HepG2 (cell line): Measurements from ENCODE around the gene TEX51. TPM values are rescaled to one million over a fixed set of nuclear protein-coding genes. Genes with fewer than 3 reads are reported as not detected.

Experiments used
- ATAC-seq: fragments of 200-7000 bp; cut with Tn5 transposase; 3 replicates; pipeline ENCODE4 v1.9.1; 2020; ENCODE audit warnings: mild to moderate bottlenecking, moderate library complexity
- BruUV-seq: library from RNA; stranded (reverse); fragments of 400-500 nt; replicated peaks from 2 replicates; lab custom pipeline; 2021; lab: Mats Ljungman, UMichigan
- CTCF ChIA-PET: fragments of 300-600 bp; formaldehyde crosslinking; extraction: SDS; loops from one replicate; lab custom pipeline; 2021; ENCODE audit warnings: low total read pairs, inconsistent platforms, low intra/inter-chr PET ratio; lab: Yijun Ruan, JAX
- POLR2A ChIA-PET: fragments of 350-600 bp; sonication (Branson Sonifier 250); formaldehyde crosslinking; loops from one replicate; lab custom pipeline; 2020; ENCODE audit warnings: antibody characterized with exemption, inconsistent platforms; lab: Yijun Ruan, JAX
- DNase-seq: peaks from one replicate; pipeline ENCODE4 v3.0.0-alpha.2; 2015; ENCODE audit warnings: low spot score
- FAIRE-seq: peaks from 3 replicates; lab custom pipeline; 2011; peaks lifted over from hg19 to GRCh38; lab: Jason Lieb, UNC
- H2AFZ ChIP-seq: one replicate; pipeline ENCODE4 v1.6.1; 2011; ENCODE audit warnings: low read length, inconsistent platforms
- H3K27ac ChIP-seq: fragments of 300-600 bp; 3 replicates; pipeline ENCODE4 v1.8.0; 2011; ENCODE audit warnings: mixed run types, mild to moderate bottlenecking, mixed read lengths, low read length, inconsistent platforms; ENCODE audit not compliant: insufficient read depth; ENCODE audit errors: extremely low read length
- H3K27me3 ChIP-seq, 2 experiments: fragments of 200-600 bp in 1 of 2; 2 replicates in 1 of 2; 3 replicates in 1 of 2; pipeline versions ENCODE4 v1.6.0 to v1.8.0; 2011; ENCODE audit warnings: low read length in 2 of 2, mild to moderate bottlenecking in 2 of 2, moderate library complexity in 2 of 2, inconsistent platforms in 1 of 2; ENCODE audit not compliant: insufficient read depth in 2 of 2, control insufficient read depth in 1 of 2
- H3K36me3 ChIP-seq, 2 experiments: fragments of 200-600 bp in 1 of 2; replicated peaks in 1 of 2; 2 replicates in 1 of 2; 3 replicates in 1 of 2; pipeline versions ENCODE4 v1.5.1 to v1.8.0; 2011; ENCODE audit warnings: low read length in 2 of 2, inconsistent platforms in 1 of 2; ENCODE audit not compliant: insufficient read depth in 2 of 2, control insufficient read depth in 1 of 2
- H3K4me1 ChIP-seq: 2 replicates; pipeline ENCODE4 v1.5.1; 2012; ENCODE audit warnings: low read length, inconsistent platforms; ENCODE audit not compliant: insufficient read depth
- H3K4me2 ChIP-seq: 2 replicates; pipeline ENCODE4 v1.6.0; 2011; ENCODE audit warnings: low read depth, low read length, inconsistent platforms
- H3K4me3 ChIP-seq, 3 experiments: fragments of 200-600 bp in 1 of 3; sonication (generic), shearing (Covaris generic) in 1 of 3; replicated peaks in 1 of 3; 2 replicates each; pipeline ENCODE4 v1.5.1; 2011 to 2016; ENCODE audit warnings: low read length in 3 of 3, inconsistent platforms in 2 of 3, low read depth in 2 of 3, mild to moderate bottlenecking in 2 of 3, control low read depth in 1 of 3, mixed read lengths in 1 of 3; ENCODE audit not compliant: insufficient read depth in 1 of 3
- H3K79me2 ChIP-seq: one replicate; pipeline ENCODE4 v1.6.1; 2011; ENCODE audit warnings: low read length, inconsistent platforms; ENCODE audit not compliant: insufficient read depth
- H3K9ac ChIP-seq: 2 replicates; pipeline ENCODE4 v1.6.0; 2011; ENCODE audit warnings: mild to moderate bottlenecking, low read depth, low read length, inconsistent platforms; ENCODE audit not compliant: insufficient read depth
- H3K9me3 ChIP-seq: 2 replicates; pipeline ENCODE4 v1.5.1; 2012; ENCODE audit warnings: mild to moderate bottlenecking, low read length
- H4K20me1 ChIP-seq: 2 replicates; pipeline ENCODE4 v1.6.0; 2011; ENCODE audit warnings: inconsistent platforms, mild to moderate bottlenecking, low read length, moderate library complexity; ENCODE audit not compliant: insufficient read depth
- BRCA1 ChIP-seq: sonication (generic); formaldehyde crosslinking; IDR thresholded peaks from 2 replicates; pipeline ENCODE4 v1.4.0; 2020; ENCODE audit warnings: missing genetic modification reagents
- HCFC1 ChIP-seq: fragments of 150-350 bp; IDR thresholded peaks from 2 replicates; pipeline ENCODE4 v1.6.1; 2014; ENCODE audit warnings: low read depth, low read length
- KLF11 ChIP-seq: IDR thresholded peaks from 2 replicates; pipeline ENCODE4 v1.6.1; 2016; ENCODE audit warnings: missing compliant biosample characterization
- KLF15 ChIP-seq: sonication (generic); formaldehyde crosslinking; IDR thresholded peaks from 2 replicates; pipeline ENCODE4 v1.8.1; 2023; ENCODE audit warnings: borderline replicate concordance, mild to moderate bottlenecking, inconsistent platforms, missing genetic modification reagents, mixed read lengths
- MXI1 ChIP-seq: IDR thresholded peaks from 3 replicates; pipeline ENCODE4 v1.6.1; 2012; ENCODE audit warnings: low read depth, low read length, inconsistent platforms, borderline replicate concordance
- NFIC ChIP-seq: IDR thresholded peaks from 2 replicates; pipeline ENCODE4 v1.6.1; 2012; ENCODE audit warnings: mild to moderate bottlenecking, low read length, inconsistent platforms
- NFKBIZ ChIP-seq: IDR thresholded peaks from 2 replicates; pipeline ENCODE4 v1.6.1; 2018; ENCODE audit warnings: missing genetic modification reagents, missing compliant biosample characterization
- SIX4 ChIP-seq: sonication (generic); formaldehyde crosslinking; IDR thresholded peaks from 2 replicates; pipeline ENCODE4 v1.4.0; 2020; ENCODE audit warnings: missing genetic modification reagents
- ZNF232 ChIP-seq: sonication (generic); formaldehyde crosslinking; IDR thresholded peaks from 2 replicates; pipeline ENCODE4 v1.4.0; 2020; ENCODE audit warnings: missing genetic modification reagents, borderline replicate concordance
- ZNF468 ChIP-seq: sonication (generic); formaldehyde crosslinking; IDR thresholded peaks from 2 replicates; pipeline ENCODE4 v1.8.0; 2022; ENCODE audit warnings: mild to moderate bottlenecking, moderate library complexity, missing genetic modification reagents
- ZNF614 ChIP-seq: IDR thresholded peaks from 2 replicates; pipeline ENCODE4 v1.6.1; 2018; ENCODE audit warnings: missing biosample characterization, missing genetic modification reagents, inconsistent platforms, borderline replicate concordance
- ZNF737 ChIP-seq: sonication (generic); formaldehyde crosslinking; IDR thresholded peaks from 2 replicates; pipeline ENCODE4 v1.5.0; 2020; ENCODE audit warnings: missing genetic modification reagents, mild to moderate bottlenecking, borderline replicate concordance
- WGBS: methylation state at CpG from one replicate; pipeline ENCODE4 v1.1.6; 2017; ENCODE audit warnings: low lambda C conversion rate; 5-methylcytosine and 5-hydroxymethylcytosine counted together
- in situ Hi-C: cut with HindIII; loops from 2 replicates; pipeline ENCODE4 v1.10.0; 2017; ENCODE audit warnings: low pct_unique_long_range_greater_than_20kb; ENCODE audit not compliant: extremely low pct_ligation_motif_present
- intact Hi-C: fragments of 100-400 bp; cut with micrococcal nuclease; formaldehyde crosslinking; loops from one replicate; pipeline ENCODE4 v1.10.0; 2022; ENCODE audit not compliant: unreplicated experiment
- polyA plus RNA-seq, 8 experiments: library from polyadenylated mRNA; depleted of rRNA in 3 of 8; stranded (reverse) in 7 of 8; unstranded in 1 of 8; fragments of >200 nt; fragmentation: Illumina TruSeq in 4 of 8; extraction: Trizol in 4 of 8; gene quantifications; 2 replicates each; pipeline versions ENCODE4 v1.2.1 to v1.2.3, GENCODE V29; 2011 to 2016; ENCODE audit warnings: low read depth in 4 of 8, missing spikeins in 1 of 8, mixed read lengths in 1 of 8; ENCODE audit not compliant: insufficient read depth in 1 of 8
- total RNA-seq, 5 experiments: library from RNA; depleted of rRNA; stranded (reverse); fragments of >200 nt; fragmentation: Illumina TruSeq; extraction: Trizol; gene quantifications; 2 replicates each; pipeline ENCODE4 v1.2.3, GENCODE V29; 2016; ENCODE audit warnings: low read depth in 1 of 5
- TF ChIP-seq, protein P1 (sequence below): sonication (generic); formaldehyde crosslinking; IDR thresholded peaks from 2 replicates; pipeline ENCODE4 v1.4.0; 2020; ENCODE audit warnings: missing genetic modification reagents
- TF ChIP-seq, protein P2 (sequence below): sonication (generic); formaldehyde crosslinking; IDR thresholded peaks from 2 replicates; pipeline ENCODE4 v1.4.0; 2020; ENCODE audit warnings: mild to moderate bottlenecking, missing genetic modification reagents
- TF ChIP-seq, protein P3 (sequence below): sonication (generic); formaldehyde crosslinking; IDR thresholded peaks from 2 replicates; pipeline ENCODE4 v1.4.0; 2020; ENCODE audit warnings: mild to moderate bottlenecking, low read depth, missing genetic modification reagents
- TF ChIP-seq, protein P4 (sequence below): sonication (generic); formaldehyde crosslinking; conservative IDR thresholded peaks from 2 replicates; pipeline ENCODE4 v1.5.0; 2020; ENCODE audit warnings: missing genetic modification reagents

TEX51 gene
- total and polyA plus RNA-seq, 2 of the 13 experiments (the other 11 are each of a cell fraction or from before 2014, with no cell fraction given), result not detected

DNA sequence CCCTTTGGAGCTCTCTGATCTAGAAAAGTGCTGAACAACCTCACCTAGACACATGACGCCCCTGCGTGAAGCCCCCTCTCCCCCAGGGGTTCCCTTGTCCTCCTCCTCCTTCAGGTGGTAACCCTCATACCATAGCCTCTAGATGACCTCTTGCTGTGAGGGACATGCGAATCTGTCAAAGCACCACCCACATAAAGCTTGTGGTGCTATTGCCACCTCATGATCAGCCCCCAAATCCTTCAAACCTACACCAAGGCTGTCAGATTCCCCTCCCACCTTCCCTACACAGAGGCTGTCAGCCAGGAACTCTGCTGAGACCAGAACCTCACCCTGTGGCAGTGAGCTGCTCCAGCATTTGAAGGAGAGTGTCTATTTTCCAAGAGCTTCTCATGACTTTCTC is 43.1 kb upstream of the TEX51 start:
- 3% methylated on average over 3 of the region's 3 CpGs for WGBS
- H3K9ac ChIP-seq, result no peak overlapping the region
- intact Hi-C loops, result no loop called here
- H3K4me2 ChIP-seq, result no peak overlapping the region
- no peak overlapping the region for H2AFZ ChIP-seq
- DNase-seq (no peak), FAIRE-seq (no peak), ATAC-seq (no peak)
- BruUV-seq, result no TSS peak
- no peak overlapping the region for H3K4me3 ChIP-seq
- no peaks in the 10 kb centered on the region for H3K9me3 ChIP-seq
- H3K79me2 ChIP-seq, result no peaks in the 10 kb centered on the region
- H3K36me3 ChIP-seq, result no peaks in the 10 kb centered on the region
- H3K27me3 ChIP-seq, result peaks cover 0 to 17% of the 10 kb centered on the region in 2 experiments; a peak in 2 of 5 replicates
- in situ Hi-C loops, result no loop called here
- H4K20me1 ChIP-seq, result no peaks in the 10 kb centered on the region
- H3K4me1 ChIP-seq, result no peaks in the 10 kb centered on the region
- no peak overlapping the region for H3K27ac ChIP-seq
- ChIA-PET CTCF (no interaction called here), POLR2A (no interaction called here)
- TF ChIP-seq BRCA1 (CRISPR knock-in tag) (no peak), KLF11 (CRISPR knock-in tag) (no peak), KLF15 (no peak), ZNF737 (CRISPR knock-in tag) (no peak), NFIC (no peak), NFKBIZ (no peak), ZNF232 (CRISPR knock-in tag) (no peak), MXI1 (no peak), ZNF614 (CRISPR knock-in tag) (no peak), SIX4 (CRISPR knock-in tag) (no peak), ZNF468 (CRISPR knock-in tag) (no peak), HCFC1 (no peak)
- TF ChIP-seq, protein P1, sequence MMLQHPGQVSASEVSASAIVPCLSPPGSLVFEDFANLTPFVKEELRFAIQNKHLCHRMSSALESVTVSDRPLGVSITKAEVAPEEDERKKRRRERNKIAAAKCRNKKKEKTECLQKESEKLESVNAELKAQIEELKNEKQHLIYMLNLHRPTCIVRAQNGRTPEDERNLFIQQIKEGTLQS (CRISPR knock-in tag), result no peak
- TF ChIP-seq, protein P2, sequence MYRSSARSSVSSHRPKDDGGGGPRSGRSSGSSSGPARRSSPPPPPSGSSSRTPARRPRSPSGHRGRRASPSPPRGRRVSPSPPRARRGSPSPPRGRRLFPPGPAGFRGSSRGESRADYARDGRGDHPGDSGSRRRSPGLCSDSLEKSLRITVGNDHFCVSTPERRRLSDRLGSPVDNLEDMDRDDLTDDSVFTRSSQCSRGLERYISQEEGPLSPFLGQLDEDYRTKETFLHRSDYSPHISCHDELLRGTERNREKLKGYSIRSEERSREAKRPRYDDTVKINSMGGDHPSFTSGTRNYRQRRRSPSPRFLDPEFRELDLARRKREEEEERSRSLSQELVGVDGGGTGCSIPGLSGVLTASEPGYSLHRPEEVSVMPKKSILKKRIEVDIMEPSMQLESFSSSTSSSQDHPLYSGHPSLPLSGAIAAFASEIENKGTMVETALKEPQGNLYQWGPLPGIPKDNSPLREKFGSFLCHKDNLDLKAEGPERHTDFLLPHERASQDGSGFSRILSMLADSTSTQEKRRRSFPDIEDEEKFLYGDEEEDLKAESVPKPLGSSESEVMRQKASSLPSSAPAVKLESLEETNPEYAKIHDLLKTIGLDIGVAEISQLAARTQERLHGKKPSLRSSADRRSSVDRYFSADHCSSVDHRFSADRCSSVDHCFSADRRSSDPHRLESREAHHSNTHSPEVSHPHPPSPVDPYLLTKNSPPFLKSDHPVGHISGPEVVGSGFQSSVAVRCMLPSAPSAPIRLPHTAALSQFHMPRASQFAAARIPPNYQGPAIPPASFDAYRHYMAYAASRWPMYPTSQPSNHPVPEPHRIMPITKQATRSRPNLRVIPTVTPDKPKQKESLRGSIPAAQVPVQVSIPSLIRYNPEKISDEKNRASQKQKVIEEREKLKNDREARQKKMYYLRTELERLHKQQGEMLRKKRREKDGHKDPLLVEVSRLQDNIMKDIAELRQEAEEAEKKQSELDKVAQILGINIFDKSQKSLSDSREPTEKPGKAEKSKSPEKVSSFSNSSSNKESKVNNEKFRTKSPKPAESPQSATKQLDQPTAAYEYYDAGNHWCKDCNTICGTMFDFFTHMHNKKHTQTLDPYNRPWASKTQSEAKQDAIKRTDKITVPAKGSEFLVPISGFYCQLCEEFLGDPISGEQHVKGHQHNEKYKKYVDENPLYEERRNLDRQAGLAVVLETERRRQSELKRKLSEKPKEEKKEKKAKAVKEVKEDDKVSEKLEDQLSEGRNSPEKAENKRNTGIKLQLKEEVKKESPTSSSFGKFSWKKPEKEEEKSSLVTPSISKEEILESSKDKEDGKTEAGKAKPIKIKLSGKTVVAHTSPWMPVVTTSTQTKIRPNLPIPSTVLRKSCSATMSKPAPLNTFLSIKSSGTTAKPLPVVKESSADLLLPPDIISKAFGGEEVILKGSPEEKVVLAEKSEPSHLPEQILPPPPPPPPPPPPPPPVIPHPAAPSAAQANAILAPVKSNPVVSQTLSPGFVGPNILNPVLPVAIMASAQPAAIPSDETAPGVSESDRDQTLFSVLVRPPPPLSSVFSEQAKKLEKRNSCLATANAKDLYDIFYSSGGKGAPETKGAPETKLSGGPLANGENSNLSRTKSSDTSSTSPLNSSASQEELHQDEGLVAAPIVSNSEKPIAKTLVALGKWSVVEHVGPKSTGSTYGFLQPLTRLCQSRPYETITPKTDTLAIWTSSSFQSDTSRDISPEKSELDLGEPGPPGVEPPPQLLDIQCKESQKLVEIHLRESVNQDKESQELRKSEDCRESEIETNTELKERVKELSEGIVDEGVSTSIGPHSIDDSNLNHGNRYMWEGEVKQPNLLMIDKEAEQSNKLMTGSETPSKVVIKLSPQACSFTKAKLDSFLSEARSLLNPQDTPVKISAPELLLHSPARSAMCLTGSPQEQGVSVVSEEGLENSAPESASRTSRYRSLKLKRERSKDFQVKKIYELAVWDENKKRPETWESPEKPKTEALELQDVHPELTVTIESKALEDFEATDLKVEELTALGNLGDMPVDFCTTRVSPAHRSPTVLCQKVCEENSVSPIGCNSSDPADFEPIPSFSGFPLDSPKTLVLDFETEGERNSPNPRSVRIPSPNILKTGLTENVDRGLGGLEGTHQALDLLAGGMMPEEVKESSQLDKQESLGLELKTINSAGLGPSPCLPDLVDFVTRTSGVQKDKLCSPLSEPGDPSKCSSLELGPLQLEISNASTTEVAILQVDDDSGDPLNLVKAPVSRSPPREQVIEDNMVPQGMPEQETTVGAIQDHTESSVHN (CRISPR knock-in tag), result no peak
- TF ChIP-seq, protein P3, sequence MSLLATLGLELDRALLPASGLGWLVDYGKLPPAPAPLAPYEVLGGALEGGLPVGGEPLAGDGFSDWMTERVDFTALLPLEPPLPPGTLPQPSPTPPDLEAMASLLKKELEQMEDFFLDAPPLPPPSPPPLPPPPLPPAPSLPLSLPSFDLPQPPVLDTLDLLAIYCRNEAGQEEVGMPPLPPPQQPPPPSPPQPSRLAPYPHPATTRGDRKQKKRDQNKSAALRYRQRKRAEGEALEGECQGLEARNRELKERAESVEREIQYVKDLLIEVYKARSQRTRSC (CRISPR knock-in tag), result no peak
- TF ChIP-seq, protein P4, sequence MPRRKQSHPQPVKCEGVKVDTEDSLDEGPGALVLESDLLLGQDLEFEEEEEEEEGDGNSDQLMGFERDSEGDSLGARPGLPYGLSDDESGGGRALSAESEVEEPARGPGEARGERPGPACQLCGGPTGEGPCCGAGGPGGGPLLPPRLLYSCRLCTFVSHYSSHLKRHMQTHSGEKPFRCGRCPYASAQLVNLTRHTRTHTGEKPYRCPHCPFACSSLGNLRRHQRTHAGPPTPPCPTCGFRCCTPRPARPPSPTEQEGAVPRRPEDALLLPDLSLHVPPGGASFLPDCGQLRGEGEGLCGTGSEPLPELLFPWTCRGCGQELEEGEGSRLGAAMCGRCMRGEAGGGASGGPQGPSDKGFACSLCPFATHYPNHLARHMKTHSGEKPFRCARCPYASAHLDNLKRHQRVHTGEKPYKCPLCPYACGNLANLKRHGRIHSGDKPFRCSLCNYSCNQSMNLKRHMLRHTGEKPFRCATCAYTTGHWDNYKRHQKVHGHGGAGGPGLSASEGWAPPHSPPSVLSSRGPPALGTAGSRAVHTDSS, result no peak
